ENCODE measurements around the gene MAGOHB. TPM values are rescaled to one million over a fixed set of nuclear protein-coding genes. Genes with fewer than 3 reads are reported as not detected.

MAGOHB gene
- total and polyA plus RNA-seq, 2 of the 4 experiments (the other 2 are of a cell fraction) = 6.3 to 20.3 TPM

- ATAC-seq (ENCODE audit: low read depth) (no peak), DNase-seq (no peak)
- H2BK120ac ChIP-seq (ENCODE audit: low read depth, low read length) = no peak overlapping the region
- intact Hi-C loops (cut with micrococcal nuclease) (no loop called here), dilution Hi-C loops (cut with HindIII; ENCODE audit: low sequenced_read_pairs, unreplicated experiment) (no loop called here), in situ Hi-C loops (cut with MboI; ENCODE audit: low sequenced_read_pairs) (no loop called here)
- H3K4me2 ChIP-seq (ENCODE audit: low read depth, low read length) = no peak overlapping the region
- H3K23ac ChIP-seq (ENCODE audit: low read depth, low read length) = no peak overlapping the region
- no peak overlapping the region for H4K5ac ChIP-seq (ENCODE audit: low read depth, low read length)
- no peak overlapping the region for H2AFZ ChIP-seq (replicated peaks; ENCODE audit: low read length, poor library complexity)
- no peak overlapping the region for H2BK20ac ChIP-seq (ENCODE audit: low read depth, low read length)
- no peak overlapping the region for H2BK5ac ChIP-seq (ENCODE audit: low read depth, low read length, poor library complexity, severe bottlenecking)
- 0 out of 2 replicates have a peak, but pooled peaks cover 2% of the 10 kb centered on the region for H3K36me3 ChIP-seq (ENCODE audit: control insufficient read depth, insufficient read depth, low read length)
- no peak overlapping the region for H3K14ac ChIP-seq (replicated peaks; ENCODE audit: low read depth, low read length)
- H4K91ac ChIP-seq (ENCODE audit: insufficient read depth, low read depth, low read length) = no peak overlapping the region
- TF ChIP-seq ELK1 (IDR thresholded peaks at IDR 0.05; ENCODE audit: borderline replicate concordance, low read depth, low read length) = no peak
- TF ChIP-seq CEBPB (IDR thresholded peaks at IDR 0.05; ENCODE audit: low read depth, low read length) = no peak
- H3K9me3 ChIP-seq (ENCODE audit: control insufficient read depth, insufficient read depth, low read length) = no peaks in the 10 kb centered on the region
- BruUV-seq (replicated peaks) = no TSS peak
- no CpG with 5 or more reads among the region's 2 CpGs for WGBS, 2 experiments (ENCODE audit: extremely low coverage in 2 of 2, insufficient read length in 1 of 2)
- no peak overlapping the region for H3K9ac ChIP-seq (ENCODE audit: low read depth, low read length)
- H3K79me1 ChIP-seq (ENCODE audit: low read depth in 1 of 2, low read length in 2 of 2) = no peaks in the 10 kb centered on the region
- H4K20me1 ChIP-seq (ENCODE audit: insufficient read depth, low read length) = no peaks in the 10 kb centered on the region
- H2AK9ac ChIP-seq (replicated peaks; ENCODE audit: low read depth, low read length, poor library complexity) = no peak overlapping the region
- no peak overlapping the region for H2BK15ac ChIP-seq (ENCODE audit: low read depth, low read length)
- H3K4ac ChIP-seq (ENCODE audit: low read depth, low read length) = no peak overlapping the region
- no peak overlapping the region for H3K18ac ChIP-seq (ENCODE audit: low read depth, low read length)
- no peaks in the 10 kb centered on the region for H3K9me1 ChIP-seq (ENCODE audit: insufficient read depth, low read length)
- H3K56ac ChIP-seq (ENCODE audit: extremely low read depth, insufficient read depth, low read length) = no peak overlapping the region
- ChIA-PET CTCF (interaction anchor here (1.1 to 1.5 kb wide), 2 partner anchors 12 to 13 kb away, joined by 3 to 5 read pairs; no protein-coding TSS in a partner anchor), POLR2A (ENCODE audit: unreplicated experiment) (no interaction called here)
- no peak overlapping the region for H4K8ac ChIP-seq (ENCODE audit: low read depth in 2 of 2, low read length in 2 of 2)
- no peak overlapping the region for H3K4me3 ChIP-seq (ENCODE audit: insufficient read depth, low read depth, low read length)
- no peaks in the 10 kb centered on the region for H3K4me1 ChIP-seq (ENCODE audit: control insufficient read depth, insufficient read depth, low read length)
- no peak overlapping the region for H3K27ac ChIP-seq (ENCODE audit: insufficient read depth, low read length)
- no peak overlapping the region for H2AK5ac ChIP-seq (ENCODE audit: low read depth, low read length)
- H3K27me3 ChIP-seq (ENCODE audit: control insufficient read depth, insufficient read depth, low read length) = no peaks in the 10 kb centered on the region
These were observed 17.5 kb downstream of the MAGOHB start for GRCh38 chr12:10595881-10596280.
